MM.1S (cell line): ENCODE measurements around the gene SYNDIG1.

Source experiments
- EZH2 ChIP-seq: fragments of 300-600 bp; sonication (generic); optimal IDR thresholded peaks from 2 replicates; pipeline ENCODE3; 2017; ENCODE audit warnings: low read depth, mild to moderate bottlenecking, antibody characterized with exemption, low read length, mixed read lengths
- EZH2phosphoT487 ChIP-seq: fragments of 300-600 bp; sonication (generic); IDR thresholded peaks from 2 replicates; pipeline ENCODE4 v1.6.1; 2018; ENCODE audit warnings: antibody characterized with exemption, low read length
- TF ChIP-seq, protein P1 (sequence below): fragments of 300-600 bp; sonication (generic); IDR thresholded peaks from 2 replicates; pipeline ENCODE4 v1.5.1; 2016; ENCODE audit warnings: antibody characterized with exemption, low read length, mixed read lengths

DNA sequence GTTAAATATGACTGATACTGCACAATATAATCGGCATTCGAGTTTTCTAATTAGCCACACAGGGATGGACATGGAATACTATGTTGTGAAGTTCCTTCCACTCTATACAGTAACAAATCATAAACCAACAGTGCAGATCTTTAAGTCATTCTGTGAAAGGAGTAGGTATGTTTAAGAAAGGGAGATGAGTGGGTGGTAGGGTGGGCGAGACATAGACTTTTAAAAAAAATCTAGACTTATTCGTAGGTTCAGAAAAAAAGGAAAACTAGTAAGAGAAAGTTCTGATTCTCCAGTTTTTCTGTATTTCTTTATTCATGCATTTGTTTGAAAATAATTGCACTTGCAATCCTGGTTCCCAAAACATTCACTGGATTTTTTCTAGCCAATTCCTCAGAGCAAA is 61.8 kb downstream of the SYNDIG1 start:
- TF ChIP-seq, protein P1, sequence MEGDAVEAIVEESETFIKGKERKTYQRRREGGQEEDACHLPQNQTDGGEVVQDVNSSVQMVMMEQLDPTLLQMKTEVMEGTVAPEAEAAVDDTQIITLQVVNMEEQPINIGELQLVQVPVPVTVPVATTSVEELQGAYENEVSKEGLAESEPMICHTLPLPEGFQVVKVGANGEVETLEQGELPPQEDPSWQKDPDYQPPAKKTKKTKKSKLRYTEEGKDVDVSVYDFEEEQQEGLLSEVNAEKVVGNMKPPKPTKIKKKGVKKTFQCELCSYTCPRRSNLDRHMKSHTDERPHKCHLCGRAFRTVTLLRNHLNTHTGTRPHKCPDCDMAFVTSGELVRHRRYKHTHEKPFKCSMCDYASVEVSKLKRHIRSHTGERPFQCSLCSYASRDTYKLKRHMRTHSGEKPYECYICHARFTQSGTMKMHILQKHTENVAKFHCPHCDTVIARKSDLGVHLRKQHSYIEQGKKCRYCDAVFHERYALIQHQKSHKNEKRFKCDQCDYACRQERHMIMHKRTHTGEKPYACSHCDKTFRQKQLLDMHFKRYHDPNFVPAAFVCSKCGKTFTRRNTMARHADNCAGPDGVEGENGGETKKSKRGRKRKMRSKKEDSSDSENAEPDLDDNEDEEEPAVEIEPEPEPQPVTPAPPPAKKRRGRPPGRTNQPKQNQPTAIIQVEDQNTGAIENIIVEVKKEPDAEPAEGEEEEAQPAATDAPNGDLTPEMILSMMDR = no peak
- no peak for TF ChIP-seq EZH2
- TF ChIP-seq EZH2phosphoT487 = no peak
